Karpas-422 (cell line): ENCODE results near the gene SCFD2. TPM values are rescaled to one million over a fixed set of nuclear protein-coding genes. Genes with fewer than 3 reads are reported as not detected.
"Not testable (repeated sequence)": the region's sequence is repeated elsewhere in the genome, so short reads cannot be mapped to it uniquely, and the experiment has no call there.

Source experiments
- DNase-seq: peaks from one replicate; pipeline ENCODE4 v3.0.0-alpha.2; 2015
- H2AFZ ChIP-seq: fragments of 200-600 bp; sonication (generic); 2 replicates; pipeline ENCODE4 v1.6.1; 2014; ENCODE audit warnings: antibody characterized with exemption, low read length, mixed read lengths
- H3K27ac ChIP-seq: fragments of 200-600 bp; sonication (generic); 2 replicates; pipeline ENCODE4 v1.5.1; 2014; ENCODE audit warnings: mild to moderate bottlenecking, low read length, moderate library complexity
- H3K27me3 ChIP-seq: fragments of 200-600 bp; sonication (generic); 2 replicates; pipeline ENCODE4 v1.6.1; 2014; ENCODE audit warnings: low read length, mixed read lengths
- H3K36me3 ChIP-seq: fragments of 200-600 bp; sonication (generic); 2 replicates; pipeline ENCODE4 v1.6.1; 2014; ENCODE audit warnings: low read length, mixed read lengths; ENCODE audit not compliant: insufficient read depth
- H3K4me1 ChIP-seq: fragments of 200-600 bp; sonication (generic); 2 replicates; pipeline ENCODE4 v1.6.1; 2014; ENCODE audit warnings: mild to moderate bottlenecking, low read length, mixed read lengths
- H3K4me2 ChIP-seq: fragments of 200-600 bp; sonication (generic); 2 replicates; pipeline ENCODE4 v1.6.1; 2014; ENCODE audit warnings: low read length, low read depth, mild to moderate bottlenecking; ENCODE audit not compliant: poor library complexity, severe bottlenecking
- H3K4me3 ChIP-seq: fragments of 200-600 bp; sonication (generic); 2 replicates; pipeline ENCODE4 v1.5.1; 2014; ENCODE audit warnings: mild to moderate bottlenecking, antibody characterized with exemption, low read length, mixed read lengths
- H3K79me2 ChIP-seq: fragments of 200-600 bp; sonication (generic); 2 replicates; pipeline ENCODE4 v1.6.1; 2014; ENCODE audit warnings: mild to moderate bottlenecking, low read length, mixed read lengths
- H3K9ac ChIP-seq: fragments of 200-600 bp; sonication (generic); 2 replicates; pipeline ENCODE4 v1.6.0; 2014; ENCODE audit warnings: low read length
- H3K9me2 ChIP-seq: fragments of 200-600 bp; sonication (generic), shearing (Covaris generic); replicated peaks from 2 replicates; pipeline ENCODE4 v1.6.0; 2014; ENCODE audit warnings: mild to moderate bottlenecking, low read length, moderate library complexity; ENCODE audit not compliant: insufficient read depth
- H3K9me3 ChIP-seq: fragments of 300-700, 200-600 bp; sonication (generic); 2 replicates; pipeline ENCODE4 v1.6.1; 2014; ENCODE audit warnings: low read length, mixed read lengths
- H4K20me1 ChIP-seq: fragments of 200-600 bp; sonication (generic); 2 replicates; pipeline ENCODE4 v1.6.1; 2014; ENCODE audit warnings: mild to moderate bottlenecking, antibody characterized with exemption, low read length, low read depth; ENCODE audit not compliant: insufficient read depth
- total RNA-seq: library from RNA; depleted of rRNA; stranded (reverse); fragments of >200 nt; shearing (Covaris generic); gene quantifications from 2 replicates; pipeline ENCODE4 v1.2.3, GENCODE V29; 2014; ENCODE audit warnings: low replicate concordance; rRNA removed

The SCFD2 gene
- 28.5 and 49.6 TPM in 2 replicates for total RNA-seq

DNA sequence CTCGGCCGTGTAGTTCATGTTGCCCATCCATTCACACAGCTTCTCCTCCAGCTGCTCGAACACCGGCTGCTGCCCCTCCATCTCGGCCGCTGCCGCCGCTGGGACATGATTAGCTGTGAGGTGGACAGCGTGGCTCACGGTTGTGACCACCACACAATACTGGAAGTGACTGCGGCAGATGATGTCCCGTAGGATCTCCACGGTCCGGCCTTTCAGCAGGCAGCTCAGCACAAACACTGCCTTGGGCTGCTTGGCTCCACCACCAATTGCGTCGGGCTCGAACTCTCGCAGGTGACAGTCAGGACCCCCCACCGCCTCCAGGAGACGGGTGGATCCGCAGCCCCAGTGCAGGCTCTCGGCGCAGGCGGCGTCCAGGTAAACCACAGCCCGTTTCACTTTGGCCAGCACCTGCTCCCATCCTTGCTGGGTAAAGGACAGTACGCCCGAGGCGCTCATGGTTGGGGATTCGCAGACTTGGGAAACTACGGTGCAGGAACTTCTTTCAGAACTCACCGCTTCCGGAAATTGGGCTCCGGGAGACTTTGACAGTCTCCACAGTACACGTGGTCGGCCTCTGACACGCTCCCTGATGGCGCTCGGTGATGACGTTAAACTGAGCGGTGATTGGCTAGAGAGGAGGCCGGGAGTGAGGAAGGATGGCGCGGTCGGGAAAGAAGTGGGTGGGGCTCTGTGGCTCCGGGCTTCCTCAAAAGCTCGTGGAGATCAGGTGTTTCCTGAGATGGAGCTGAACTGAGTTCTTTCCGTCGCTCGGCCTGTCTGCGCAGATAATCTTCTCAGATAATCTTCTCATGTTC is at the start of gene SCFD2:
Gene SCFD2, minus strand, starts transcription at position 576 of the 815 bp plus-strand sequence.
- Histone ChIP-seq H3K27ac (0 out of 2 replicates have a peak within 1 kb of the TSS, but pooled peaks have one; percentile 25), H3K36me3 (no peaks in the 10 kb centered on the region), H3K4me2 (peak within 1 kb of the TSS; percentile 99), H3K9ac (peak within 1 kb of the TSS; percentile 91), H2AFZ (peak within 1 kb of the TSS; percentile 87), H3K4me3 (peak within 1 kb of the TSS; percentile 98), H3K9me3 (no peaks in the 10 kb centered on the region), H3K4me1 (peaks cover 54% of the 10 kb centered on the region), H3K9me2 (peaks cover 6% of the 10 kb centered on the region; the same call in 1 of the 2 replicates), H3K79me2 (peaks cover 52% of the 10 kb centered on the region), H3K27me3 (no peaks in the 10 kb centered on the region), H4K20me1 (no peaks in the 10 kb centered on the region)
- DNase-seq: peak; percentile 99

DNA sequence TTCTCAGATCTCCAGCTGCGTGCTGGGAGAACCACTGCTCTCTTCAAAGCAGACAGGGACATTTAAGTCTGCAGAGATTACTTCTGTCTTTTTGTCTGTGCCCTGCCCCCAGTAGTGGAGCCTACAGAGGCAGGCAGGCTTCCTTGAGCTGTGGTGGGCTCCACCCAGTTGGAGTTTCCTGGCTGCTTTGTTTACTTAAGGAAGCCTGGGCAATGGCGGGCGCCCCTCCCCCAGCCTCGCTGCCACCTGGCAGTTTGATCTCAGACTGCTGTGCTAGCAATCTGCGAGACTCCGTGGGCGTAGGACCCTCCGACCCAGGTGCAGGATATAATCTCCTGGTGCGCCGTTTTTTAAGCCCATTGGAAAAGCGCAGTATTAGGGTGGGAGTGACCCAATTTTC is 43.6 kb upstream of the SCFD2 start:
- Histone ChIP-seq H3K36me3 (peaks cover 11% of the 10 kb centered on the region; the same call in 1 of the 2 replicates), H3K79me2 (peaks cover 53% of the 10 kb centered on the region)
- H3K4me1 ChIP-seq, H3K9ac ChIP-seq, H3K27ac ChIP-seq, H4K20me1 ChIP-seq, H2AFZ ChIP-seq, H3K4me3 ChIP-seq, H3K9me2 ChIP-seq, H3K4me2 ChIP-seq, H3K27me3 ChIP-seq, DNase-seq, H3K9me3 ChIP-seq: not testable (repeated sequence)

DNA sequence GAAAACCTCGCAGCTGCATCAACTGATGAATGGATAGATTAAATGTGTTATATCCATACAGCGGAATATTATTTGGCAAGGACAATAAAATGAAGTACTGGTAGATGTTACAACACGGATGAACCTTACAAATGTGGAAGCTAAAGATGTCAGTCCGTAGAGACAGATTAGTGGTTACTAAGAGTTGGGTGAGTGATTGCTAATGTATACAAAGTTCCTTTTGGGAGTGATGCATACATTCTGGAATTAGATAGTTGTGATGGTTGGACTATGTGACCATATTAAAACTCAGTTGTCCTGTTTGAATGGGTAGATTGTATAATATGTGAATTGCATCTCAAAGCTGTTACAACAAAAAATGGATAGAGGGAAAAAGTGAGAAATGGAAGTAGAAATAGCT is 14.4 kb upstream of the SCFD2 start:
- H3K9me2 ChIP-seq: no peaks in the 10 kb centered on the region
- H4K20me1 ChIP-seq: peaks cover 13% of the 10 kb centered on the region; the same call in 1 of the 2 replicates
- H3K9ac ChIP-seq: no peak overlapping the region
- H3K4me3 ChIP-seq: no peak overlapping the region
- H3K4me2 ChIP-seq: peak overlapping the region; percentile 98
- H3K4me1 ChIP-seq: peaks cover 33% of the 10 kb centered on the region
- H2AFZ ChIP-seq: no peak overlapping the region
- H3K27ac ChIP-seq: no peak overlapping the region
- no peak for DNase-seq
- H3K9me3 ChIP-seq: no peaks in the 10 kb centered on the region
- H3K79me2 ChIP-seq: peaks cover 77% of the 10 kb centered on the region
- H3K27me3 ChIP-seq: no peaks in the 10 kb centered on the region
- H3K36me3 ChIP-seq: peaks cover 54% of the 10 kb centered on the region

DNA sequence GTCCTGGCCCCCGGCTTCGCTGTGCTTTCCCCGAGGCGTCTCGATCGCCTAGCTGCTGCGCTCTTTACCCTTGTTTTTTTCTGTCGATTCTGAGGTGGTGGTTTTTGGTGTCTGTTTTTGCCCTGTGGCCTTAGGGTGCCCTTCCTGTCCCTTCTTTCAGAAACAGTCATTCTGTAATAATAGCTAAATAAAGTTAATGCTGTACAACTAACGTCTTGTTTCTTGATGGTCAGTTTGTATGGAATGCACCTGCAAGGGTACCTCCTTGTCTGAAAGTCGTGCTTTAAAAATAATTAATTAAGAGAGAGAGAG is 12.3 kb upstream of the SCFD2 start:
- H3K9me2 ChIP-seq: no peaks in the 10 kb centered on the region
- peak overlapping the region; percentile 95 for H3K9ac ChIP-seq
- H3K36me3 ChIP-seq: peaks cover 34% of the 10 kb centered on the region
- peaks cover 57% of the 10 kb centered on the region for H3K79me2 ChIP-seq
- H3K9me3 ChIP-seq: no peaks in the 10 kb centered on the region
- no peaks in the 10 kb centered on the region for H3K27me3 ChIP-seq
- DNase-seq: no peak
- H3K4me1 ChIP-seq: peaks cover 33% of the 10 kb centered on the region
- no peak overlapping the region for H2AFZ ChIP-seq
- H4K20me1 ChIP-seq: peaks cover 13% of the 10 kb centered on the region; the same call in 1 of the 2 replicates
- peak overlapping the region; percentile 98 for H3K4me2 ChIP-seq
- H3K4me3 ChIP-seq: peak overlapping the region; percentile 96
- H3K27ac ChIP-seq: peak overlapping the region; percentile 65

DNA sequence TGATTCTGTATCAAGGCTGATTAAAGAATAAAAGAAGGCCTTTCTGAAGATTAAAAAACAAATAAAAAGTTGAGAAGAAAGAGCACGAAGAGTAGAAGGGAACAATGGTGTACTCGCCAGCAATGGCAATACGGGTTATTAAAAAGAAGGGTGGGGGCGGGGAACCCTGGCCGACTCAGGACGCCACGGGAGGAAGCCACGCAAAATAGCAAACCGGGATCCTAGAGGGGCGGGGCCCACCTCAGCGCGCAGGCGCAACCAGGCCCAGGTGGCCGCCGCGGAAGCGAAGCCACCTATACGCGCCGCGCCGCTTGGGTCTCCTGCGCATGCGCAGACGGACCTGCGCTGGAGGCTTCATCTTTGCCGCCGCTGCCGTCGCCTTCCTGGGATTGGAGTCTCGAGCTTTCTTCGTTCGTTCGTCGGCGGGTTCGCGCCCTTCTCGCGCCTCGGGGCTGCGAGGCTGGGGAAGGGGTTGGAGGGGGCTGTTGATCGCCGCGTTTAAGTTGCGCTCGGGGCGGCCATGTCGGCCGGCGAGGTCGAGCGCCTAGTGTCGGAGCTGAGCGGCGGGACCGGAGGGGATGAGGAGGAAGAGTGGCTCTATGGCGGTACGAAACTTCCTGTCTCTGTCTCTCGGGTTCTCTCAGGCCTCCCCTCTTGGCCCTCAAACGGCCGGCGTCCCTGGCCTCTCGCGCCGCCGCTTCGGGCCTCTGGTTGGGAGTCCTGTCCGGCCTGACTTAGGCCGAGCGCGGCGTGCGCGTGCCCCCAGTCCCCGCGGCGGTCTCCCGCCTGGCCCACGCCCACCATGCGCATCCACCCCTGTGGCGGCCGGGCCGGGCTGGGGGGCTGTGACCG is 11.7 kb upstream of the SCFD2 start, which contains the start of gene FIP1L1:
Gene FIP1L1, plus strand, starts transcription at position 323 of the 852 bp plus-strand sequence. Its CDS starts 198 bp downstream, at position 521.
- H3K9me2 ChIP-seq: no peaks in the 10 kb centered on the region
- H3K4me1 ChIP-seq: peaks cover 33% of the 10 kb centered on the region
- DNase-seq: peak; percentile 97
- H3K9me3 ChIP-seq: no peaks in the 10 kb centered on the region
- H3K4me3 ChIP-seq: peak within 1 kb of the TSS; percentile 96
- peak within 1 kb of the TSS; percentile 65 for H3K27ac ChIP-seq
- no peaks in the 10 kb centered on the region for H3K27me3 ChIP-seq
- peak within 1 kb of the TSS; percentile 95 for H3K9ac ChIP-seq
- H4K20me1 ChIP-seq: peaks cover 13% of the 10 kb centered on the region; the same call in 1 of the 2 replicates
- H3K79me2 ChIP-seq: peaks cover 51% of the 10 kb centered on the region
- H3K4me2 ChIP-seq: peak within 1 kb of the TSS; percentile 98
- peak within 1 kb of the TSS; percentile 76 for H2AFZ ChIP-seq
- peaks cover 29% of the 10 kb centered on the region for H3K36me3 ChIP-seq

DNA sequence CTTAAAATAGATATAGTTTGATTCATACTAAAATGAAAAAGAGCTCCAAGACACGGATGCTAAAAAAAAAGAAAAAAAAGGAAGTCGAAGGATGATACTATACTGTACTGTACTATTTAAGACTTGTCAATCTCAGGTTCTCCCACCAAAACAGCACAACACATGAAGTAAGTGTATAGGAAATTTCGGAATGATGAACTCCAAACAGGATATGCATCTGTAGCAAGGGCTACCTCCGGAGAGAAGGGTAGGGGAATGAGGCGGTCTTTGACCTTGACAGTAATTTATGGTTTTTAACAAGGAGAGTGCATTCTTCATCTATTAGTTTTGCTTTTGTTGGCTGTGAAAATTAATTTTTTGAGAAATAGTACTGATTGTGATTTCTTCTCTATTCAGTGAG is 11.0 kb upstream of the SCFD2 start:
- H3K4me2 ChIP-seq: peak overlapping the region; percentile 98
- peaks cover 33% of the 10 kb centered on the region for H3K4me1 ChIP-seq
- peak; percentile 52 for DNase-seq
- peak overlapping the region; percentile 96 for H3K4me3 ChIP-seq
- H3K9me2 ChIP-seq: no peaks in the 10 kb centered on the region
- H3K27me3 ChIP-seq: no peaks in the 10 kb centered on the region
- H4K20me1 ChIP-seq: peaks cover 9% of the 10 kb centered on the region; the same call in 1 of the 2 replicates
- H3K9ac ChIP-seq: peak overlapping the region; percentile 95
- no peaks in the 10 kb centered on the region for H3K9me3 ChIP-seq
- H3K27ac ChIP-seq: no peak overlapping the region
- H2AFZ ChIP-seq: peak overlapping the region; percentile 45
- peaks cover 22% of the 10 kb centered on the region; the same call in 1 of the 2 replicates for H3K36me3 ChIP-seq
- peaks cover 45% of the 10 kb centered on the region for H3K79me2 ChIP-seq

DNA sequence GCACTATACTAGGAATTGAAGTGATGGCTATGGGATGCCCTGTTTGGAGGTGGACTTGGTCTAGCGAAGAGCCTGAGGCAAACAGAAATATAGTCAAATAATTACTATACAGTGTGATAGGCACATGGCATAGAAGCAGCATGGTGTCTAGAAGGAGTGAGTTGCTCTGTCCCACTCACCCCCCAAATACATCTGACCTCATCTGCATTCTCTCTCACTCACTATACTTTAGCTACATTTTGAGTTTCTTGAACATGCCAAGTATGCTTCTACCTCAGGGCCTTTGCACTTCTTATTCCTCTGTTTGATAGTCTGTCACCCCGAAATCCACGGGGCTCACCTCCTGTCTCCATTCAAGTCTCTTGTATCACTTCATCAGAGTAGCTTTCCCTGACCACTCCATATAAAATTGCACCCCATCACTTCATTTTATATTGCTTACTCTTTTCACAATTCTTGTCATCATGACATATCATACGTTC is 9.0 kb upstream of the SCFD2 start:
- peaks cover 20% of the 10 kb centered on the region for H3K4me1 ChIP-seq
- H3K4me3 ChIP-seq: no peak overlapping the region
- peaks cover 5% of the 10 kb centered on the region; the same call in 1 of the 2 replicates for H3K36me3 ChIP-seq
- no peak overlapping the region for H2AFZ ChIP-seq
- no peak overlapping the region for H3K4me2 ChIP-seq
- H3K27me3 ChIP-seq: no peaks in the 10 kb centered on the region
- peaks cover 9% of the 10 kb centered on the region; the same call in 1 of the 2 replicates for H4K20me1 ChIP-seq
- no peak overlapping the region for H3K9ac ChIP-seq
- H3K27ac ChIP-seq: no peak overlapping the region
- H3K9me2 ChIP-seq: no peaks in the 10 kb centered on the region
- H3K9me3 ChIP-seq: no peaks in the 10 kb centered on the region
- H3K79me2 ChIP-seq: peaks cover 24% of the 10 kb centered on the region
- DNase-seq: no peak
